SKM-1 (cell line): ENCODE results near the gene FBP2.

Experiments
- DNase-seq: peaks from one replicate; lab custom pipeline; 2025; ENCODE audit not compliant: unreplicated experiment; lab: John Stamatoyannopoulos, UW

Gene FBP2

DNA sequence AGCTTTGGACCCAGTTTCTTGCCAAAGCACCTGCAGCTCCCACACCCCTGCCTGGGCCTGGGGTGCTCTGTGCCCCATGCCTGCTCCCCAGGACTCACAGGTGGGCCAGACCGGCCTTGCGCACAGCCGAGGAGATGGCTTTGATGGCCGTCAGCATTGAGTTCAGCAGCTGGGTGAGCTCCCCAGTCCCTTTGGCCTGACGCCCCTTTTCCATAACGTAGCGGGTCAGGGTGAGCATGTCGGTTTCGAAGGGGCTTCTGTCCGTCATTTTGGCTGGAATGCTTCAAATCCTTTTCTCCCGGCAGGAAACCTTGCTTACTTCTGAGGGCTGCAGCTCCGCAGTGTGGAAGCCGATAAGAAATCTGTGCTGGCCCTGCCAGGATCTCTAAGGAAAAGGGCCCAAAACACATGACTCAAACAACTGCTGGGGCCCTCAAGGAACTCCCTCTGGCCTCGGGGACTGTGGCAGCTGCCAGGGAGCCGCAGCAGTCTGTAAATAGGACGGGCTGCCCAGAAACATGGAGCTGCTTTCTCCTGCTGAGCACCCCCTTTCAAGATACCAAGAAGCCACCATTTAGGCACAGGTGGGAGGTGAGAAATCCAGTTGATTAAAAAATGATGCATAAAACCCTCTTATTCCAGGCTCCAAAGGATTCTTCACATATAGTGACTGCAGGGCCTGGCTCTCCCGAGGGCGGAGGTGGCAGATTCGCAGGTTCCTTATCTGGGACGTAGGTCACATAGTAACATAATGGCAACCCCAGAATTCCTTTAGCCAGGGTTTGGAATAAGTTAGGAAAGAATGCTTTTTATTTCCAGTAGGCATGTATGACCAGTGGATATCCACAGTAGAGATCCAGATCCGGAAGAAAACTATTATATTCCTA lies at the start of gene FBP2:
Gene FBP2 (minus strand): TSS at position 366 of the 887 bp plus-strand sequence. CDS start 98 bp downstream, at position 268.
- no peak for DNase-seq

DNA sequence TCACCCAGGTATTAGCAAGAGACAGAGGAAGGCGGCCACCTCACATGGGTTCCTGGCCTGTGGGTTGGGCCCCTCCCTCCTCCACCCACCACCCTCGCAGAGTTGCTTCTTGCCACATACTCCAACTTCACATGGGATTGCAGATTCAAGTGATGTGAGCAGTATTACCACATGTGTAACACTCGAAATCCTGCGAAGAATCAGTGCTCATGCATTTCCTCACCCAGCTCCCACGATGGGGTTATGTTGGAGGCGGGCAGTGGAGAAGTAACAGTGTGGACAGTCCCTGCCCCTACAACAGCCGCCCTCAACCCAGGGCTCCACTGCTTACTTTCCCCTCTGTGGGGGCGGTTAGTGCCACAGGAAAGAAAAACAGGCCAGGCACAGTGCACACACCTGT lies 49.6 kb upstream of the FBP2 start:
- no peak for DNase-seq

DNA sequence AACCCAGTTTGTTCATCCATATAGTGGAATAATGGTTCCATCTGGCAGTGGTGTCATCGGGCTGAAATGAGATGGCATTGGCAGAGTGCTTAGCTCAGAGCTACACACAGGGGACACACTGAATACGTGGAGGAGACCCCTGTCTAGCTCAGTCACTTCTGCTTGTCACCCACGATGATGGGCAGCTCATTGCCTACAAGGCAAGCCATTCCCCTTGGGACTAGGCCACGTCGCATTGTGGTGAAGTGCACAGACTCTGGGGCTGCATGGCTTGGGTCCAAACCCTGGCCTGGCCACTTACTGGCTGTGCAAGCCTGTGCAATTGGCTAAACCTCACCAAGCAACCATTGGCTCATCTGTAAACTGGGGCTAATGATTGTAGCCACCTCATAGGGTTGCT lies 48.9 kb upstream of the FBP2 start:
- no peak for DNase-seq

DNA sequence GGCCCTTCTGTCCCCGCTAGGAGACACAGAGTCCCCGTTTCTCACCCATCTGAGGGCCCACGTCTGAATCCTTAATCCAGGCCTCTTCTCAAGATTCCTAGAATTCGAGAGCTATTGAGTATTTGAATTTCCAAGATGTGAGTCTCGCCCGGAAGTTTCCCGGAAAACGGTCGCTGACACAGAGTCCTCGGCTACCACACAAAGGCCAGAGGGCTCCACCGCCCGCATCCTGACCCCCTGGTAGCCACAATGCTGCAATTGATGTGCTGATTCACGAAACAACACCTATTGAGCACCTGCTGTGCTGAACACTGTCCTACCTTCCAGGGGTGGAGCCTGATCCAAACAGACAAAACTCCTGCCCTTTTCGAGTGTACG lies 46.4 kb upstream of the FBP2 start:
- no peak for DNase-seq

- peak; percentile 43 for DNase-seq
Observed at GRCh38 chr9:94639061-94639998, 45.7 kb upstream of the FBP2 start, which contains the start of gene FBP1. FBP1 (minus strand) TSS chr9:94639518; CDS start chr9:94639310, 208 bp downstream.

- DNase-seq: no peak
Observed at GRCh38 chr9:94638335-94639060, 44.9 kb upstream of the FBP2 start.

GRCh38 chr9:94632737-94633136 lies 39.1 kb upstream of the FBP2 start:
- DNase-seq: no peak

GRCh38 chr9:94631599-94631998 lies 38.0 kb upstream of the FBP2 start:
- DNase-seq: no peak

GRCh38 chr9:94630833-94631232 lies 37.2 kb upstream of the FBP2 start:
- DNase-seq: no peak

GRCh38 chr9:94630281-94630680 lies 36.7 kb upstream of the FBP2 start:
- DNase-seq: no peak

DNA sequence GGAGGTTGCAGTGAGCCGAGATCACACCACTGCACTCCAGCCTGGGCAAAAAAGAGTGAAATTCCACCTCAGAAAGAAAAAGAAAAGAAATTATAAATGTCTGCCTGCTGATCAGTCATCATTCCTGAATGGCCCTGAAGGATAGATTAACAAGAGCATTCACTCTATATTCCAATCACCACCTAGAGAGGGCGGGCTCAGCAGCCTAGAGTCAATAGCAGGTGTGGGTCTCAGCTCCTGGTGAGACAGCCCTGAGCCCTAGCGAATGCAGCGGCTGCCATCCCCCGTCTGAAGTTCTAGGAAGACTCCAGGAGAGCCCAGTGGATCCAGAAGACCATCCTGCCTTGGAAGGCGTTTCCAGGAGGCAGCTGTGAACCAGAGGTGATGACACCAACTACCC lies 33.7 kb upstream of the FBP2 start:
- DNase-seq: no peak

- DNase-seq: no peak
Observed at GRCh38 chr9:94625835-94626234, 32.2 kb upstream of the FBP2 start.

- no peak for DNase-seq
Observed at GRCh38 chr9:94624629-94625028, 31.0 kb upstream of the FBP2 start.

DNA sequence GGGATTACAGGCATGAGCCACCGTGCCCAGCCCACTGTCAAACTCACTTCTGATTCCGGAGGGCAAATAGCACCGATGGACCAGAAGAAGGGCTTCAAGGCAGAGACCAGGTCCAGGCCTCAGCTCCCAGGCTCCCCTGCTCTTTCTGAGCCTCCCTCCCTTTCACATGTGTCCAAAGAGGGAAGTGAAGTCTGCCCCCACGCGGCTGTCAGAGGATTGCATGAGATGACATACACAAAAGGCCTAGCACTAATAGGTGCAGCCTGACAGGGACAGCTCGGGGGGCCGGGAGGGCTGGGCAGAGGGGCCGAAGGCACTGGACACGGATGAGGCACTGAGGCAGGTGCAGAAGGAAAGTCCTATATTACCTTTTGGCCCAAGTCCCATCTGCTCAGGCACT lies 29.6 kb upstream of the FBP2 start:
- DNase-seq: no peak

GRCh38 chr9:94622087-94622800 lies 28.6 kb upstream of the FBP2 start:
- no peak for DNase-seq

- DNase-seq: no peak
Observed at GRCh38 chr9:94619026-94619425, 25.4 kb upstream of the FBP2 start.

- no peak for DNase-seq
Observed at GRCh38 chr9:94613003-94613402, 19.4 kb upstream of the FBP2 start.

DNA sequence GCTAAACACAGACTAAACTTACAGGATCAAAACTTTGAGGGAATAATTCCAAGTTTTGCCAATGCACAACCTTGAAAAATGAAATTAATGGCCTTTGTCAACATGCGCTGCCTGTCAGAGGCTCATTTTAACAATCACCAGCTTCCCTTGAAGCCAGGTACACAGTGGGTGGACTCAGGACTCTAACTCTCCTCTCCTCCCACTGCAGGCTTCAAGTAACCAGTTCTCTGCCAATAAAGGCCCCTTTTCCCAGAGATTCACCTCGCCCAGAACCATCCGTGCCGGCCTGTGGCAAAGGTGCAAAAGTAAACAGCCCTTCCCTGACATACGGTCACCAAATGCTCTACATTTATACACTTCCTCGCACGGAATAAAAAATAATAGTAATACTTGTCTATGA lies 18.4 kb upstream of the FBP2 start:
- DNase-seq: no peak

- DNase-seq: no peak
Observed at GRCh38 chr9:94611638-94612068, 18.0 kb upstream of the FBP2 start.

DNA sequence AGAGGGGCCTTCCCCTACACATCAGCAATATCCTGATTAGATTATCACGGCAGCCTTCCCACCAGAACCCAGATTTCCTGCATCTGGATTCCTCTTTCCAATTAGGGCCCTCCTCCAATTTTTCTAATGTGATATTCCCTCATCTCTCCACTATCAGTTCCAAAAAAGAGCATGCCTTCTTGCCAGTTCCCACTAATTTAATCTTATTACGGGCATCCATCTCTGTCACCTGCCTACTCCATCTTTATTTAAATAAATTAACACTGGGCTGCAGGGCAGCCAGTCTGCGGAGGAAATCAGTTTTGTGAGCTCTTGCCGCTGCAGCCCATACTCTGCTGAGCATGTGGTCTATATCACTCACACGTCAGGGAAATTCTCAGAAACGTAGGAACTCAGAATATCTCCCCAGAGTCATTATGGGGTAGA lies 16.6 kb upstream of the FBP2 start:
- no peak for DNase-seq

- DNase-seq: no peak
Observed at GRCh38 chr9:94607423-94607691, 13.7 kb upstream of the FBP2 start.
